ENCODE measurements around the gene ZNF366. TPM values are rescaled to one million over a fixed set of nuclear protein-coding genes. Genes with fewer than 3 reads are reported as not detected.
A peak's percentile ranks its signal among the peaks of the same experiment; 100 is the strongest.

The ZNF366 gene
- total RNA-seq, 1 donor from 2014 or later, result 7.9 TPM

DNA sequence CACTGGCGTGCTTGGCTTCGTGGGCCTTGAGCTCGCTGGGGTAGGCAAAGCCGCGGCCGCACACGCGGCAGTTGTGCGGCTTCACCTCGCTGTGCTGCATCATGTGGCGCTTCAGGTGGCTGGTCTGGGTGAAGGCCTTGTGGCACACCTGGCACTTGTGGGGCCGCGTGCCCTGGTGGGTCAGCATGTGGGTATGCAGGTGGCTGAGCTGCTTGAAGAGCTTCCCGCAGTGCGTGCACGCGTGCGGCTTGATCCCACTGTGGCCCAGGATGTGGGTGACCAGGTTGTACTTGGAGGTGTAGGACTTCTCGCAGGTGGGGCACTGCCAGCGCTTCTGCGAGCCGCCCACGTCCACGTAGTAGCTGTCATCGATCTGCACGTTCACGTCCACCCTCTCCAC, 46.8 kb downstream of the ZNF366 start:
- no peaks in the 10 kb centered on the region for H3K27me3 ChIP-seq
- no peak for DNase-seq (ENCODE audit: low spot score in 2 of 2)
- intact Hi-C loops (cut with DNase I), result no loop called here
- H3K9me3 ChIP-seq, result no peaks in the 10 kb centered on the region
- H3K27ac ChIP-seq, result no peak overlapping the region
- TF ChIP-seq, protein P1, sequence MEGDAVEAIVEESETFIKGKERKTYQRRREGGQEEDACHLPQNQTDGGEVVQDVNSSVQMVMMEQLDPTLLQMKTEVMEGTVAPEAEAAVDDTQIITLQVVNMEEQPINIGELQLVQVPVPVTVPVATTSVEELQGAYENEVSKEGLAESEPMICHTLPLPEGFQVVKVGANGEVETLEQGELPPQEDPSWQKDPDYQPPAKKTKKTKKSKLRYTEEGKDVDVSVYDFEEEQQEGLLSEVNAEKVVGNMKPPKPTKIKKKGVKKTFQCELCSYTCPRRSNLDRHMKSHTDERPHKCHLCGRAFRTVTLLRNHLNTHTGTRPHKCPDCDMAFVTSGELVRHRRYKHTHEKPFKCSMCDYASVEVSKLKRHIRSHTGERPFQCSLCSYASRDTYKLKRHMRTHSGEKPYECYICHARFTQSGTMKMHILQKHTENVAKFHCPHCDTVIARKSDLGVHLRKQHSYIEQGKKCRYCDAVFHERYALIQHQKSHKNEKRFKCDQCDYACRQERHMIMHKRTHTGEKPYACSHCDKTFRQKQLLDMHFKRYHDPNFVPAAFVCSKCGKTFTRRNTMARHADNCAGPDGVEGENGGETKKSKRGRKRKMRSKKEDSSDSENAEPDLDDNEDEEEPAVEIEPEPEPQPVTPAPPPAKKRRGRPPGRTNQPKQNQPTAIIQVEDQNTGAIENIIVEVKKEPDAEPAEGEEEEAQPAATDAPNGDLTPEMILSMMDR (IDR thresholded peaks at IDR 0.05), result no peak
- H3K4me1 ChIP-seq, result peaks cover 0 to 8% of the 10 kb centered on the region in 2 donors
- no peak overlapping the region for H3K4me3 ChIP-seq
- H3K36me3 ChIP-seq, result no peaks in the 10 kb centered on the region

DNA sequence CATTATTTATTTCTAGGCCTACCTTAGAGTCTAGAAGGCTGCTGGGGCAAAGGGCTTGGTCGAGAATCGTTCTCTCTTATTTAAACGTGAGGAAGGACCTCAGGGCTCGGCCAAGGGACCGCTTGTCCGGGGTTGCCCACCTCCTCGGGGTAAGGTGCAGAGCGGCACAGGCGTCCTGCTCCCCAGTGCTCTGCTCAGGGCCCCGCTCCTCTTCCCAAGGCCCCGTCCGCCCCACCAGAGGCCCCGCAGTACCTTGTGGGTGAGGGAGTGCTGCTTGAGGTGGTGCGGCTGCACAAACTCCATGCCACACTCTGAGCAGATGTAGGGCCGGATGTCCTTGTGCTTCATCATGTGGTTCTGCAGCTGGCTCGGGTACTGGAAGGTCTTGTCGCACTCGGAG, 47.3 kb downstream of the ZNF366 start:
- DNase-seq (ENCODE audit: low spot score in 2 of 2), result no peak
- Histone ChIP-seq H3K4me1 (peaks cover 0 to 8% of the 10 kb centered on the region in 2 donors), H3K27me3 (no peaks in the 10 kb centered on the region), H3K27ac (no peak overlapping the region), H3K9me3 (no peaks in the 10 kb centered on the region), H3K36me3 (no peaks in the 10 kb centered on the region), H3K4me3 (no peak overlapping the region)
- TF ChIP-seq, protein P1 (IDR thresholded peaks at IDR 0.05), result no peak
- intact Hi-C loops (cut with DNase I), result no loop called here

DNA sequence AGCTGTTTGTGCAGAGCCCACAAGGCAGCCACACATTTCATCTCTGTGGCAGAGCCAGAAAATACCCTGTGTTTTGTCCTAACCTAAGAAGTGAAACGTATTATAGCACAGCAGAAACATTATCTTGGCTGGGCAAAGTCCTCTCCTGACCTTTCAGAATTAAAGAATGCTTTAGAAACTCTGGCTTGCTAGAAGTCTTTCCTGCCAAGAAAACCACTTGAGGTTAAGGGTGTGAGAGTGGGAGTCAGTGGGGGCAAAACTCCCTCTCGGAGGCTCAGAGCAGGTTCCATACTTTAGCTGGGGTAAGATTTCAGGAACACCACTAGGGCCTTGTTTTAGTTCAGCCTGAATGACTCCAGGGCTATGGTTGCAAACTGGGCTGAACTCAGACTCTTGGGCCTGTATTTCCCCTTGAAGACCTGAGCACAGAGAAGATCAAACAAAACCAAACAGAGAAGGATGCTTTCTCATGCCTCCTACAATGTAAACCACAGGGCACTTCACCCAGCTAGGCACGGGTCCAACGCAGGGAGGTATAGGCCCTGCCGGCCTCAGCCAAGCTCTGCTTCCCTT, 48.0 kb downstream of the ZNF366 start:
- Histone ChIP-seq H3K4me1 (peaks cover under 1 to 9% of the 10 kb centered on the region in 2 donors), H3K36me3 (no peaks in the 10 kb centered on the region), H3K27ac (peak overlapping the region; percentile 27 to 58), H3K27me3 (no peaks in the 10 kb centered on the region), H3K9me3 (no peaks in the 10 kb centered on the region), H3K4me3 (no peak overlapping the region)
- no peak for DNase-seq (ENCODE audit: low spot score in 2 of 2)
- intact Hi-C loops (cut with DNase I), result no loop called here
- TF ChIP-seq, protein P1 (IDR thresholded peaks at IDR 0.05), result no peak

DNA sequence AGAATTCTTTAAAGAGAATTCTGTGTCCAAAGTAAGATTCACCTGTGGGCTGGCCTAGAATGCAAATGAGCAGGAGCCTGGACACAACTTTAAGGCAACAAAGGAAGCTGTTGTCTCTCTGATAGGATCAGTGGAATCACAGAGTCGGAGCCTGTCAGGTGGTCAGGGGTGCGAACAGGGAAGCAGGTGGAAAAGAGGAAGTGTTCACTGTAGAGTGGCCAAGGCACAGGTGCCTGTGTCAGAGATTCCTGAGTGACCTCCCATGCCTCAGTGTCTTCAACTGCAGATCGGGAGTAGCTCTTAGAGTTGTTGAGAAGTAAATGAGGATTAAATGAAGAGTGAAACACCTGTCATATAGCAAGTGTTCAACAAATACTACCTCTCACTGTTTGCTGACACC, 48.8 kb downstream of the ZNF366 start:
- Histone ChIP-seq H3K9me3 (no peaks in the 10 kb centered on the region), H3K27ac (no peak overlapping the region), H3K4me3 (no peak overlapping the region), H3K36me3 (no peaks in the 10 kb centered on the region), H3K27me3 (no peaks in the 10 kb centered on the region), H3K4me1 (peaks cover 8 to 17% of the 10 kb centered on the region in 2 donors)
- intact Hi-C loops (cut with DNase I), result no loop called here
- TF ChIP-seq, protein P1 (IDR thresholded peaks at IDR 0.05), result no peak
- no peak for DNase-seq (ENCODE audit: low spot score in 2 of 2)

DNA sequence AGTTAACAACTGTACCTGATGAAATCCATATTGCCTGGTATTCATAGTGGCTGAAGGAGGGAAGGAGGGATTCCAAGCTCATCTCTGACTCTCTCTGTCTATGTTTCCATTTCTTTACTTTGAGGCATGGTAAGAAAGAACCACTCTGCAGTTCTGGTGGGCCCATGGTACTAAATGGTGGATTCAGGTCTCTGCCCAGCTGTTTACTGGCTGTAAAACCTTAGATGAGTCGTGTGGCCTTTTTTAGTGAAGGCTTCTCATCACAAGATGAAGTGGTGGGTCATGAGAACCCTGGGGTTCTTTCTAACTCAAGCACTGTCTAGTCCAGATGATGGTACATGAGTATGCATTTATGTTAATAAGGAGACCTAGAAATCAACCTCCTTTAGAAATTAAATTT, 49.7 kb downstream of the ZNF366 start:
- Histone ChIP-seq H3K27ac (no peak overlapping the region), H3K9me3 (no peaks in the 10 kb centered on the region), H3K27me3 (no peaks in the 10 kb centered on the region), H3K4me1 (peaks cover 9 to 23% of the 10 kb centered on the region in 2 donors), H3K36me3 (no peaks in the 10 kb centered on the region), H3K4me3 (no peak overlapping the region)
- TF ChIP-seq, protein P1 (IDR thresholded peaks at IDR 0.05), result no peak
- intact Hi-C loops (cut with DNase I), result no loop called here
- DNase-seq (ENCODE audit: low spot score in 2 of 2), result no peak

Data from ascending aorta (tissue), 2 donors.